K562 (cell line): ENCODE measurements around the gene SCYL1. TPM values are rescaled to one million over a fixed set of nuclear protein-coding genes. Genes with fewer than 3 reads are reported as not detected.

ENCODE experiments used
- ARID2 ChIP-seq: fragments of 450-650 bp; IDR thresholded peaks from 2 replicates; pipeline ENCODE4 v1.6.1; 2017; ENCODE audit warnings: antibody characterized with exemption, mild to moderate bottlenecking
- ATF7 ChIP-seq: fragments of 450-650 bp; IDR thresholded peaks from 2 replicates; pipeline ENCODE4 v1.7.1; 2014; ENCODE audit warnings: mild to moderate bottlenecking, moderate library complexity
- CBX3 ChIP-seq, 2 experiments: IDR thresholded peaks; 1 replicate in 1 of 2; 2 replicates in 1 of 2; pipeline ENCODE4 v1.6.1; 2012; ENCODE audit warnings: inconsistent platforms in 2 of 2, low read length in 2 of 2, borderline replicate concordance in 1 of 2, control low read depth in 1 of 2
- DACH1 ChIP-seq: fragments of 450-650 bp; IDR thresholded peaks from 2 replicates; pipeline ENCODE4 v1.6.1; 2018; ENCODE audit not compliant: partially characterized antibody
- DEAF1 ChIP-seq: fragments of 450-650 bp; formaldehyde crosslinking; IDR thresholded peaks from 2 replicates; pipeline ENCODE4 v1.4.0; 2020; ENCODE audit warnings: mild to moderate bottlenecking, moderate library complexity
- DPF2 ChIP-seq: fragments of 450-650 bp; IDR thresholded peaks from 2 replicates; pipeline ENCODE4 v1.6.1; 2016
- E2F3 ChIP-seq: fragments of 250-450 bp; sonication (Bioruptor Pico); IDR thresholded peaks from 2 replicates; pipeline ENCODE4 v1.4.0; 2020; ENCODE audit warnings: mild to moderate bottlenecking
- E2F8 ChIP-seq: fragments of 450-650 bp; IDR thresholded peaks from 2 replicates; pipeline ENCODE4 v1.7.1; 2018; ENCODE audit warnings: mild to moderate bottlenecking, low read depth; ENCODE audit not compliant: partially characterized antibody
- EGR1 ChIP-seq: fragments of 450-650 bp; conservative IDR thresholded peaks from 2 replicates; pipeline ENCODE4 v1.6.1; 2017; ENCODE audit warnings: mild to moderate bottlenecking
- ETS1 ChIP-seq: conservative IDR thresholded peaks from 2 replicates; pipeline ENCODE4 v1.6.1; 2011; ENCODE audit warnings: low read depth, mild to moderate bottlenecking, low read length; ENCODE audit not compliant: control insufficient read depth
- KLF16 ChIP-seq: IDR thresholded peaks from 2 replicates; pipeline ENCODE4 v1.6.1; 2016; ENCODE audit warnings: antibody characterized with exemption
- MCM7 ChIP-seq, 2 experiments: fragments of 450-650 bp; IDR thresholded peaks; 2 replicates each; pipeline ENCODE4 v1.6.1; 2016 to 2018
- POLR3G ChIP-seq: IDR thresholded peaks from 2 replicates; pipeline ENCODE4 v1.6.1; 2011; ENCODE audit not compliant: insufficient read length, insufficient replicate concordance; ENCODE audit errors: extremely low read depth
- PRDM10 ChIP-seq: fragments of 450-650 bp; IDR thresholded peaks from 2 replicates; pipeline ENCODE4 v1.6.1; 2018; ENCODE audit not compliant: partially characterized antibody
- SIN3B ChIP-seq: fragments of 450-650 bp; IDR thresholded peaks from 2 replicates; pipeline ENCODE4 v1.6.1; 2017; ENCODE audit warnings: low read depth, mild to moderate bottlenecking, moderate library complexity
- SMC3 ChIP-seq: conservative IDR thresholded peaks from 2 replicates; pipeline ENCODE4 v1.6.1; 2011; ENCODE audit warnings: low read depth, low read length, improper control_type of control experiment; ENCODE audit not compliant: insufficient read depth
- STAG1 ChIP-seq: sonication (generic); formaldehyde crosslinking; IDR thresholded peaks from 2 replicates; pipeline ENCODE4 v1.5.0; 2020; ENCODE audit warnings: missing genetic modification reagents, borderline replicate concordance
- ZFP36 ChIP-seq: fragments of 150-350 bp; IDR thresholded peaks from 2 replicates; pipeline ENCODE4 v1.6.1; 2018; ENCODE audit warnings: low read length, low read depth; ENCODE audit not compliant: partially characterized antibody
- ZNF274 ChIP-seq: IDR thresholded peaks from 2 replicates; pipeline ENCODE4 v1.6.1; 2011; ENCODE audit warnings: low read depth, mild to moderate bottlenecking, low read length, moderate library complexity, borderline replicate concordance
- polyA plus RNA-seq, 8 experiments: library from polyadenylated mRNA; depleted of rRNA in 4 of 8; stranded (reverse) in 5 of 8; unstranded in 3 of 8; fragments of >200 nt; fragmentation: Nextera tagmentation in 2 of 8; fragmentation: Illumina TruSeq in 1 of 8; extraction: Ambion mirVana in 2 of 8; extraction: Trizol in 1 of 8; gene quantifications; 2 replicates each; pipeline versions ENCODE4 v1.2.1 to v1.2.3, GENCODE V29; 2011 to 2014; ENCODE audit warnings: inconsistent platforms in 1 of 8, missing spikeins in 1 of 8
- total RNA-seq, 7 experiments: library from RNA; depleted of rRNA in 6 of 7; stranded (reverse); fragments of >200 nt in 6 of 7; fragmentation: Illumina TruSeq in 2 of 7; extraction: Trizol in 2 of 7; gene quantifications; 2 replicates each; pipeline versions ENCODE4 v1.2.1 to v1.2.3, GENCODE V29; 2011 to 2021; ENCODE audit warnings: low replicate concordance in 1 of 7

Gene SCYL1
- total and polyA plus RNA-seq, 9 of the 15 experiments (the other 6 are each of a cell fraction or from before 2014, with no cell fraction given): 1.9 to 145 (median 57.6) TPM

- TF ChIP-seq SMC3 (peak; percentile 66), ATF7 (0 out of 2 replicates have a peak, but pooled peaks have one; percentile 28), E2F8 (no peak), ZNF274 (no peak), DPF2 (0 out of 2 replicates have a peak, but pooled peaks have one; percentile 34), DEAF1 (CRISPR knock-in tag) (peak; percentile 68), MCM7 (IDR thresholded peaks at IDR 0.05) (no peak), ETS1 (no peak), KLF16 (no peak), POLR3G (no peak), SIN3B (0 out of 2 replicates have a peak, but pooled peaks have one; percentile 34), E2F3 (no peak), ARID2 (peak; percentile 76; the same call in 1 of the 2 replicates), PRDM10 (peak; percentile 40), ZFP36 (no peak), EGR1 (no peak), CBX3 (IDR thresholded peaks at IDR 0.05; ENCODE audit: borderline replicate concordance in 1 of 2, low read length in 2 of 2) (no peak), STAG1 (CRISPR knock-in tag) (peak; percentile 58; the same call in 1 of the 2 replicates), DACH1 (no peak)
Observed at GRCh38 chr11:65571940-65572339, 47.1 kb downstream of the SCYL1 start (continued).
